Testis (tissue), 3 donors: ENCODE measurements around the gene RAB6B. TPM values are rescaled to one million over a fixed set of nuclear protein-coding genes. Genes with fewer than 3 reads are reported as not detected.

Experiments used
- DNase-seq: peaks from one replicate; pipeline ENCODE4 v3.0.0-alpha.2; 2019
- H3K27ac ChIP-seq, 2 donors: fragments of 200-600 bp; sonication (generic); one replicate each; pipeline ENCODE4 v1.5.1; 2019
- H3K27me3 ChIP-seq: fragments of 200-600 bp; sonication (generic); one replicate; pipeline ENCODE4 v1.5.1; 2019
- H3K36me3 ChIP-seq: fragments of 200-600 bp; sonication (generic); one replicate; pipeline ENCODE4 v1.5.1; 2017; ENCODE audit warnings: low read depth; ENCODE audit errors: missing control alignments
- H3K4me1 ChIP-seq: fragments of 200-600 bp; sonication (generic); one replicate; pipeline ENCODE4 v1.5.1; 2019
- H3K4me3 ChIP-seq, 2 donors: fragments of 200-600 bp; sonication (generic); one replicate each; pipeline ENCODE4 v1.5.1; 2017 to 2019
- H3K9me3 ChIP-seq: fragments of 200-600 bp; sonication (generic); one replicate; pipeline ENCODE4 v1.5.1; 2017
- CTCF ChIP-seq, 3 experiments: fragments of 450-650 bp in 2 of 3; fragments of 200-600 bp in 1 of 3; sonication (generic) in 1 of 3; IDR thresholded peaks; one replicate each; pipeline ENCODE4 v1.5.1; 2016 to 2019; ENCODE audit warnings: antibody characterized with exemption in 3 of 3, mild to moderate bottlenecking in 2 of 3, moderate library complexity in 1 of 3
- POLR2A ChIP-seq: fragments of 450-650 bp; IDR thresholded peaks from one replicate; pipeline ENCODE4 v1.6.1; 2017; ENCODE audit warnings: antibody characterized with exemption, mild to moderate bottlenecking, moderate library complexity
- WGBS, 2 donors: methylation state at CpG; one replicate each; pipeline ENCODE4 v1.1.5; 2018; 5-methylcytosine and 5-hydroxymethylcytosine counted together
- intact Hi-C: fragments of 100-400 bp; cut with DNase I; formaldehyde crosslinking; loops from one replicate; pipeline ENCODE4 v1.15.1; 2023; ENCODE audit warnings: low total_unique reads
- polyA plus RNA-seq: library from polyadenylated mRNA; stranded (reverse); fragments of 350-450 nt; fragmentation: Illumina TruSeq; extraction: RNeasy Lipid Tissue Mini Kit (QIAGEN cat#74804); gene quantifications from one replicate; pipeline ENCODE4 v1.2.3, GENCODE V29; 2014; ENCODE audit warnings: low read depth, low replicate concordance; ENCODE audit not compliant: insufficient read depth
- total RNA-seq, 2 donors: library from RNA; depleted of rRNA; stranded (reverse); fragments of >200 nt; gene quantifications; one replicate each; pipeline ENCODE4 v1.2.3, GENCODE V29; 2016

The RAB6B gene
- total and polyA plus RNA-seq, 3 donors from 2014 or later: 5.1 to 8.6 (median 7.0) TPM

- H3K27me3 ChIP-seq: no peaks in the 10 kb centered on the region
- H3K9me3 ChIP-seq: no peaks in the 10 kb centered on the region
- H3K4me3 ChIP-seq: no peak overlapping the region
- DNase-seq: no peak
- intact Hi-C loops: no loop called here
- WGBS, 2 donors: 77 to 87% methylated on average over 6 of the region's 6 CpGs
- peaks cover 6% of the 10 kb centered on the region for H3K4me1 ChIP-seq
- no peak for TF ChIP-seq CTCF (IDR thresholded peaks at IDR 0.05)
- no peak for TF ChIP-seq POLR2A
- H3K36me3 ChIP-seq: no peaks in the 10 kb centered on the region
- no peak overlapping the region for H3K27ac ChIP-seq
Measured at GRCh38 chr3:133884054-133884886, 11.4 kb downstream of the RAB6B start.

DNA sequence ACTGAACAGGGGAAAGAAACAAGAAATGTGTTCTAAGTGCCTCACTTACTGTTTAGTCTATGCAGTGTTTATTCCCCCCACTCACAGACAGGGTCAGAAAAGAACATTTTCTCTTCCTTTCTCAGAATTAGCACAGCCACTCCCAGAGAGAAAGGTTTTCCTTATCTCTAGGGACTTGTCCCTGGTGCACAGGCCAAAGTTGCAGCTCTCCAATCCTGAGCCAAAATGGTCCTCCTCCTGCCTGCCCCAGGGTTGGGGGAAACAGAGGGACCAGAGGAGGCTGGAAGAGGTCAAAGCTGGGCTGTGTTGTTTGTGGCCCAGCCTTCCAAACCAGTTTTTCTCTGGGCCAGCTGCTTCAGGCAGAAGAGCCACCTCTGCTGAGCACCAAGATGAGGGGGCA, 12.0 kb downstream of the RAB6B start:
- H3K36me3 ChIP-seq: no peaks in the 10 kb centered on the region
- H3K4me3 ChIP-seq: no peak overlapping the region
- no peaks in the 10 kb centered on the region for H3K27me3 ChIP-seq
- DNase-seq: no peak
- no peak for TF ChIP-seq POLR2A
- H3K9me3 ChIP-seq: no peaks in the 10 kb centered on the region
- peaks cover 6% of the 10 kb centered on the region for H3K4me1 ChIP-seq
- H3K27ac ChIP-seq: no peak overlapping the region
- intact Hi-C loops: no loop called here

- Histone ChIP-seq H3K27ac (no peak overlapping the region), H3K36me3 (no peaks in the 10 kb centered on the region), H3K9me3 (no peaks in the 10 kb centered on the region), H3K27me3 (no peaks in the 10 kb centered on the region), H3K4me1 (peaks cover 6% of the 10 kb centered on the region), H3K4me3 (no peak overlapping the region)
- TF ChIP-seq POLR2A: no peak
- no peak for TF ChIP-seq CTCF (IDR thresholded peaks at IDR 0.05)
- no peak for DNase-seq
- 75 to 76% methylated on average over 3 of the region's 3 CpGs for WGBS, 2 donors
- intact Hi-C loops: no loop called here
Measured at GRCh38 chr3:133882986-133883586, 12.6 kb downstream of the RAB6B start.

- DNase-seq: no peak
Measured at GRCh38 chr3:133881939-133882825, 13.5 kb downstream of the RAB6B start.

More at GRCh38 chr3:133881939-133882825, 13.5 kb downstream of the RAB6B start:
- intact Hi-C loops: no loop called here
- no peaks in the 10 kb centered on the region for H3K9me3 ChIP-seq
- H3K4me3 ChIP-seq: no peak overlapping the region
- no peak for TF ChIP-seq CTCF (IDR thresholded peaks at IDR 0.05)
- TF ChIP-seq POLR2A: no peak
- H3K4me1 ChIP-seq: peaks cover 6% of the 10 kb centered on the region
- H3K27ac ChIP-seq: no peak overlapping the region
- 86 to 91% methylated on average over 4 to 5 of the region's 5 CpGs for WGBS, 2 donors
- H3K27me3 ChIP-seq: no peaks in the 10 kb centered on the region
- no peaks in the 10 kb centered on the region for H3K36me3 ChIP-seq
